Measurements from ENCODE around the gene LCN6. TPM values are rescaled to one million over a fixed set of nuclear protein-coding genes. Genes with fewer than 3 reads are reported as not detected.
A peak's percentile ranks its signal among the peaks of the same experiment; 100 is the strongest.

LCN6 gene
- total and polyA plus RNA-seq, 9 of the 15 experiments (the other 6 are each of a cell fraction or from before 2014, with no cell fraction given): 0.10 to 0.45 (median 0.37) TPM; not detected in 5

DNA sequence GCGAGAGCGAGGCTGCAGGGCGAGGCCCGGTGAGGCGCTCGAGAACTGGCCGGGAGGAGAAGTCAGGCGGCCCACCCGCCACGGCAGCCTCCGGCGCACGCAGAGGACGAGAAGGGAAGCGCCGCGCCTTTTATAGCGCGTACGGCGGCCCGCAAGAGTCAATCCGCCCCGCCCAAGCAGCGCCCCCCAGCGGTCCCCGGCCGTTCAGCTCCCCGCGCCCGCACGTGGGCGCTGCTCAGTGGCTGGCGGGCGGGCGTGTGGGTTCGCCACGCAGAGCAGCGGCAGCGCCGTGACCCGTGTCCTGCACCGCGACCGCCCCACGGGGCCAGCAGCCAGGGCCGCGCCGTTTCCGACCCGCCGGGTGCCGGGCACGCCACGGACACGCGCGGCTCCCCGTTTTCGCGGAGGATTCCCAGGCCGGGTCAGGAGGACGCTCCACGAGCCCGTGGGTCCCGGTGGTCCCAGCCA is 20.2 kb downstream of the LCN6 start (continued):
- TF ChIP-seq E2F8 (IDR thresholded peaks at IDR 0.05; ENCODE audit: low read depth, partially characterized antibody) (peak; percentile 21), ZNF583 (CRISPR knock-in tag; IDR thresholded peaks at IDR 0.05) (peak; percentile 70; the same call in 1 of the 2 replicates), BHLHE40 (IDR thresholded peaks at IDR 0.05; ENCODE audit: low read length) (peak; percentile 93), STAG1 (CRISPR knock-in tag; IDR thresholded peaks at IDR 0.05; ENCODE audit: borderline replicate concordance) (peak; percentile 35; the same call in 1 of the 2 replicates), FOXK1 (CRISPR knock-in tag; IDR thresholded peaks at IDR 0.05; ENCODE audit: borderline replicate concordance) (no peak), ZNF23 (CRISPR knock-in tag; IDR thresholded peaks at IDR 0.05) (no peak), CREBBP (IDR thresholded peaks at IDR 0.05; ENCODE audit: low read depth, low read length) (no peak), MTA1 (IDR thresholded peaks at IDR 0.05; ENCODE audit: borderline replicate concordance) (peak; percentile 95), HNRNPK (IDR thresholded peaks at IDR 0.05; ENCODE audit: low read depth, low read length, poor library complexity, severe bottlenecking) (peak; percentile 62), ZNF263 (CRISPR knock-in tag; IDR thresholded peaks at IDR 0.05; ENCODE audit: borderline replicate concordance) (peak; percentile 27; the same call in 1 of the 2 replicates), CHD4 (IDR thresholded peaks at IDR 0.05; ENCODE audit: insufficient read depth, insufficient replicate concordance, low read depth, low read length, poor library complexity, severe bottlenecking) (no peak), EGR1 (conservative IDR thresholded peaks at IDR 0.05) (peak; percentile 71), HLTF (IDR thresholded peaks at IDR 0.05) (peak; percentile 32; the same call in 1 of the 2 replicates), SRSF7 (optimal IDR thresholded peaks at IDR 0.05; ENCODE audit: low read depth, low read length) (no peak)
- TF ChIP-seq, protein P1, sequence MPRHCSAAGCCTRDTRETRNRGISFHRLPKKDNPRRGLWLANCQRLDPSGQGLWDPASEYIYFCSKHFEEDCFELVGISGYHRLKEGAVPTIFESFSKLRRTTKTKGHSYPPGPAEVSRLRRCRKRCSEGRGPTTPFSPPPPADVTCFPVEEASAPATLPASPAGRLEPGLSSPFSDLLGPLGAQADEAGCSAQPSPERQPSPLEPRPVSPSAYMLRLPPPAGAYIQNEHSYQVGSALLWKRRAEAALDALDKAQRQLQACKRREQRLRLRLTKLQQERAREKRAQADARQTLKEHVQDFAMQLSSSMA (CRISPR knock-in tag; IDR thresholded peaks at IDR 0.05): peak; percentile 73; the same call in 1 of the 2 replicates
- TF ChIP-seq, protein P2, sequence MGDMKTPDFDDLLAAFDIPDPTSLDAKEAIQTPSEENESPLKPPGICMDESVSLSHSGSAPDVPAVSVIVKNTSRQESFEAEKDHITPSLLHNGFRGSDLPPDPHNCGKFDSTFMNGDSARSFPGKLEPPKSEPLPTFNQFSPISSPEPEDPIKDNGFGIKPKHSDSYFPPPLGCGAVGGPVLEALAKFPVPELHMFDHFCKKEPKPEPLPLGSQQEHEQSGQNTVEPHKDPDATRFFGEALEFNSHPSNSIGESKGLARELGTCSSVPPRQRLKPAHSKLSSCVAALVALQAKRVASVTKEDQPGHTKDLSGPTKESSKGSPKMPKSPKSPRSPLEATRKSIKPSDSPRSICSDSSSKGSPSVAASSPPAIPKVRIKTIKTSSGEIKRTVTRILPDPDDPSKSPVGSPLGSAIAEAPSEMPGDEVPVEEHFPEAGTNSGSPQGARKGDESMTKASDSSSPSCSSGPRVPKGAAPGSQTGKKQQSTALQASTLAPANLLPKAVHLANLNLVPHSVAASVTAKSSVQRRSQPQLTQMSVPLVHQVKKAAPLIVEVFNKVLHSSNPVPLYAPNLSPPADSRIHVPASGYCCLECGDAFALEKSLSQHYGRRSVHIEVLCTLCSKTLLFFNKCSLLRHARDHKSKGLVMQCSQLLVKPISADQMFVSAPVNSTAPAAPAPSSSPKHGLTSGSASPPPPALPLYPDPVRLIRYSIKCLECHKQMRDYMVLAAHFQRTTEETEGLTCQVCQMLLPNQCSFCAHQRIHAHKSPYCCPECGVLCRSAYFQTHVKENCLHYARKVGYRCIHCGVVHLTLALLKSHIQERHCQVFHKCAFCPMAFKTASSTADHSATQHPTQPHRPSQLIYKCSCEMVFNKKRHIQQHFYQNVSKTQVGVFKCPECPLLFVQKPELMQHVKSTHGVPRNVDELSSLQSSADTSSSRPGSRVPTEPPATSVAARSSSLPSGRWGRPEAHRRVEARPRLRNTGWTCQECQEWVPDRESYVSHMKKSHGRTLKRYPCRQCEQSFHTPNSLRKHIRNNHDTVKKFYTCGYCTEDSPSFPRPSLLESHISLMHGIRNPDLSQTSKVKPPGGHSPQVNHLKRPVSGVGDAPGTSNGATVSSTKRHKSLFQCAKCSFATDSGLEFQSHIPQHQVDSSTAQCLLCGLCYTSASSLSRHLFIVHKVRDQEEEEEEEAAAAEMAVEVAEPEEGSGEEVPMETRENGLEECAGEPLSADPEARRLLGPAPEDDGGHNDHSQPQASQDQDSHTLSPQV (IDR thresholded peaks at IDR 0.05): peak; percentile 91
- TF ChIP-seq, protein P3, sequence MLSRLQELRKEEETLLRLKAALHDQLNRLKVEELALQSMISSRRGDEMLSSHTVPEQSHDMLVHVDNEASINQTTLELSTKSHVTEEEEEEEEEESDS (CRISPR knock-in tag; IDR thresholded peaks at IDR 0.05): no peak

Measured in K562 (cell line).